OCI-M2 (cell line): ENCODE results near the gene ASB3.
"Not testable (repeated sequence)": the region's sequence is repeated elsewhere in the genome, so short reads cannot be mapped to it uniquely, and the experiment has no call there.

ENCODE experiments used
- DNase-seq: peaks from one replicate; lab custom pipeline; 2025; ENCODE audit not compliant: unreplicated experiment; lab: John Stamatoyannopoulos, UW

Gene ASB3

GRCh38 chr2:53787614-53788289 is 999 bp upstream of the ASB3 start:
- DNase-seq, result no peak

GRCh38 chr2:53786352-53786704 is 425 bp downstream of the ASB3 start:
- no peak for DNase-seq

- no peak for DNase-seq
These were observed 1.4 kb downstream of the ASB3 start for GRCh38 chr2:53785366-53785765.

- no peak for DNase-seq
These were observed 2.3 kb downstream of the ASB3 start for GRCh38 chr2:53784436-53784835.

- DNase-seq, result no peak
These were observed 4.1 kb downstream of the ASB3 start for GRCh38 chr2:53782676-53783075.

GRCh38 chr2:53780056-53780455 is 6.7 kb downstream of the ASB3 start:
- no peak for DNase-seq

GRCh38 chr2:53778536-53779162 is 8.1 kb downstream of the ASB3 start:
- no peak for DNase-seq

- no peak for DNase-seq
These were observed 9.6 kb downstream of the ASB3 start for GRCh38 chr2:53777134-53777533.

GRCh38 chr2:53770264-53770663 is 16.5 kb downstream of the ASB3 start:
- DNase-seq, result no peak

- no peak for DNase-seq
These were observed 17.3 kb downstream of the ASB3 start for GRCh38 chr2:53769318-53769945.

GRCh38 chr2:53768242-53768542 is 18.6 kb downstream of the ASB3 start:
- no peak for DNase-seq

GRCh38 chr2:53767405-53768241 is 19.1 kb downstream of the ASB3 start, which contains the start of gene CHAC2:
TSS of gene CHAC2 (plus strand) at chr2:53767804. CDS start at chr2:53767887, 83 bp downstream.
- DNase-seq, result peak; percentile 67

GRCh38 chr2:53765767-53766166 is 21.0 kb downstream of the ASB3 start:
- DNase-seq, result no peak

GRCh38 chr2:53757206-53757605 is 29.5 kb downstream of the ASB3 start:
- not testable (repeated sequence) for DNase-seq

GRCh38 chr2:53756644-53757043 is 30.1 kb downstream of the ASB3 start:
- DNase-seq, result no peak

GRCh38 chr2:53755121-53755520 is 31.6 kb downstream of the ASB3 start:
- no peak for DNase-seq

GRCh38 chr2:53753041-53753440 is 33.7 kb downstream of the ASB3 start:
- DNase-seq, result no peak

GRCh38 chr2:53752385-53752784 is 34.4 kb downstream of the ASB3 start:
- no peak for DNase-seq

- no peak for DNase-seq
These were observed 35.0 kb downstream of the ASB3 start for GRCh38 chr2:53751728-53752127.

GRCh38 chr2:53750041-53750768 is 36.5 kb downstream of the ASB3 start:
- no peak for DNase-seq
